ENCODE measurements around the gene DHRS4.
A peak's percentile ranks its signal among the peaks of the same experiment; 100 is the strongest.

DHRS4 gene

DNA sequence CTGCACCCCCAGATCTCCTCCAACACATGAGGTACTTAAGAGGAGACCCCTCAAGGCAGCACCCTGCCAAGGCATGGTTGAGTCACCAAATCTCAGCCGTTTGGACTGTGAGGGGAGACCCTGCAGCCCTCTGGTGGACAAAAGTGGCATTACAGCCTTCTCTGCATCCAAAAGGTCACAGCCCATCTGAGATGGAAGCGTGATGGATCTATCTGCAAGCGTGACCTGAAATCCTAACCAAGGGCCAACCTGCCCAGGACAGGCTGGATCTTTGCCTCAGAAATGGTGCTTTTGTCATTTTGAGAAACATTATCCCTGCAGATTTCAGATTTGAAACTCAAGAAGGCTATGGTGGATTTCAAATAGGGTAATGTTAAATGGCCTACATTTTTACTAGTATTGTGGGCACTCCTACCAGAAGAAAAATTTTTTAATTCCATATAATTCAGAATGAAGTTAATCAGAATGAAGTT is 23.7 kb upstream of the DHRS4 start:
- peak; percentile 57 to 71 (median 59) for DNase-seq
- Histone ChIP-seq H3K4me1 (ENCODE audit: control insufficient read depth, insufficient read depth, low read length, poor library complexity, severe bottlenecking) (no peaks in the 10 kb centered on the region), H3K36me3 (ENCODE audit: control insufficient read depth, insufficient read depth, low read length) (no peaks in the 10 kb centered on the region), H3K27me3 (replicated peaks; ENCODE audit: control insufficient read depth, insufficient read depth, low read length, poor library complexity, severe bottlenecking) (no peaks in the 10 kb centered on the region), H3K9me3 (ENCODE audit: control insufficient read depth, low read length) (no peaks in the 10 kb centered on the region), H3K27ac (ENCODE audit: insufficient read depth, low read length, poor library complexity, severe bottlenecking) (no peak overlapping the region), H3K4me3 (ENCODE audit: insufficient read depth, low read depth, low read length, poor library complexity, severe bottlenecking) (no peak overlapping the region)

DNA sequence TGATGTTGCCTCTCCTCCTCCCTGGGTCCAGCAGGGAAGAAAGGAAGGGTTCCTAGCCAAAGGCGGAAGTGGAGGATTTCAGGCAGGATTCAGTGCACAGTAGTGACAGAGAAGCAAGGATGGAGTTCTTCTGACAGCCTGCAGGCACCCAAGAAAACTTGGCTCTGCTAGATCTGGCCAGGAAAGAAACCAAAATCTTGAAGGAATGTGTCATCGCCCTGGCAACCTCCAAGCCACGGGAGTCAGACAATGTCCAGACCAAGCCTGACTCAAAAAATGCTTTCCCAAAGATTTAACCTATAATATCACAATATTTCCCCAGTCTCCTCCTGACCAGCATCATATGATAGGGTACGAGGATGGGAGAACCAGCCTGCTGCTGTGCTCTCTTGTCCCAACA is 22.8 kb upstream of the DHRS4 start:
- Histone ChIP-seq H3K4me1 (ENCODE audit: control insufficient read depth, insufficient read depth, low read length, poor library complexity, severe bottlenecking) (no peaks in the 10 kb centered on the region), H3K9me3 (ENCODE audit: control insufficient read depth, low read length) (no peaks in the 10 kb centered on the region), H3K4me3 (ENCODE audit: insufficient read depth, low read depth, low read length, poor library complexity, severe bottlenecking) (no peak overlapping the region), H3K36me3 (ENCODE audit: control insufficient read depth, insufficient read depth, low read length) (no peaks in the 10 kb centered on the region), H3K27me3 (replicated peaks; ENCODE audit: control insufficient read depth, insufficient read depth, low read length, poor library complexity, severe bottlenecking) (no peaks in the 10 kb centered on the region), H3K27ac (ENCODE audit: insufficient read depth, low read length, poor library complexity, severe bottlenecking) (no peak overlapping the region)
- DNase-seq = no peak

DNA sequence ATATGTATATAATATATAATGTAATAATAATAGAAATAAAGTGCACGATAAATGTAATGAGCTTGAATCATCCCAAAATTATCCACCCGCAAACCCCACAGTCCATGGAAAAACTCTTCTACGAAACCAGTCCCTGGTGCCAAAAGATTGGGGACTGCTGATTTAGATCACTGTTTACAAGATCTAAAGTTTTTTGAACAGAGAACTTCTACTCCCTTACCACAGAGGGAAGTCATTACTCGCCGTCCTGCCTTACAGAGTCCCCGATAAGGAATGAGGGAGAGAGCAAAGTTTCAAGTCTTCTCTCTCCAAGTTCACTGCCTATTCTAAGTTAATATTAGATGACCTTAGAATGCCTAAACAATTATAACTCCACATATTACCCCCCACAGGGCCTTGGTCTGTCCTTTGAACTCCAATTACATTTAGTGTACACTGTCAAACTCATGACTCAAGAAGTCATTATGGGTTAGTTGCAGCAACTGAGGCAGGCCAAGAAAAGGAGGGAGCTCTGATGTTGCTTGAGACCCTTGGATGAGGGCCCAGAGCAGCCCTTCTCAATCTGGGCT is 21.8 kb upstream of the DHRS4 start:
- no peak overlapping the region for H3K4me3 ChIP-seq (ENCODE audit: insufficient read depth, low read depth, low read length, poor library complexity, severe bottlenecking)
- H3K36me3 ChIP-seq (ENCODE audit: control insufficient read depth, insufficient read depth, low read length) = no peaks in the 10 kb centered on the region
- H3K9me3 ChIP-seq (ENCODE audit: control insufficient read depth, low read length) = no peaks in the 10 kb centered on the region
- H3K27me3 ChIP-seq (replicated peaks; ENCODE audit: control insufficient read depth, insufficient read depth, low read length, poor library complexity, severe bottlenecking) = no peaks in the 10 kb centered on the region
- no peak overlapping the region for H3K27ac ChIP-seq (ENCODE audit: insufficient read depth, low read length, poor library complexity, severe bottlenecking)
- no peak for DNase-seq
- no peaks in the 10 kb centered on the region for H3K4me1 ChIP-seq (ENCODE audit: control insufficient read depth, insufficient read depth, low read length, poor library complexity, severe bottlenecking)

DNA sequence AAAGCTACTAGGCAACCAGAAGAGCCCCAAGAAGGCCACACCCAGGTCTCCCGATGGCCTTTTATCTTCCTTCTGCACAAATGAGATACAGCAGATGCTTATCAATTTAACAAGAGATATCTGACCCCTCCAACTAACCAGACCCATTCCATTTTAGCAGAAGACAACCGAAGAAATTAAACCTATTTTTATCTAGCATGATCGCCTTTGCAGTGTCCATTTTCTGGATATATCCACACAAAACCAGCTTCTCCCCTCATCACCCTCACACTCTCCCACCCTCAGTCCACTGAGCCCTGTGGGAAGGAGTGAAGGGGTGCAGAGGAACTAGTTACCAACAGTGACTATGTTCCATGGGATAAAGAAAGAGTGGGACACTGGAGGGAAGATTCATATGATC is 20.9 kb upstream of the DHRS4 start:
- H3K4me1 ChIP-seq (ENCODE audit: control insufficient read depth, insufficient read depth, low read length, poor library complexity, severe bottlenecking) = no peaks in the 10 kb centered on the region
- no peak for DNase-seq
- no peaks in the 10 kb centered on the region for H3K27me3 ChIP-seq (replicated peaks; ENCODE audit: control insufficient read depth, insufficient read depth, low read length, poor library complexity, severe bottlenecking)
- no peaks in the 10 kb centered on the region for H3K36me3 ChIP-seq (ENCODE audit: control insufficient read depth, insufficient read depth, low read length)
- no peaks in the 10 kb centered on the region for H3K9me3 ChIP-seq (ENCODE audit: control insufficient read depth, low read length)
- H3K4me3 ChIP-seq (ENCODE audit: insufficient read depth, low read depth, low read length, poor library complexity, severe bottlenecking) = no peak overlapping the region
- no peak overlapping the region for H3K27ac ChIP-seq (ENCODE audit: insufficient read depth, low read length, poor library complexity, severe bottlenecking)

DNA sequence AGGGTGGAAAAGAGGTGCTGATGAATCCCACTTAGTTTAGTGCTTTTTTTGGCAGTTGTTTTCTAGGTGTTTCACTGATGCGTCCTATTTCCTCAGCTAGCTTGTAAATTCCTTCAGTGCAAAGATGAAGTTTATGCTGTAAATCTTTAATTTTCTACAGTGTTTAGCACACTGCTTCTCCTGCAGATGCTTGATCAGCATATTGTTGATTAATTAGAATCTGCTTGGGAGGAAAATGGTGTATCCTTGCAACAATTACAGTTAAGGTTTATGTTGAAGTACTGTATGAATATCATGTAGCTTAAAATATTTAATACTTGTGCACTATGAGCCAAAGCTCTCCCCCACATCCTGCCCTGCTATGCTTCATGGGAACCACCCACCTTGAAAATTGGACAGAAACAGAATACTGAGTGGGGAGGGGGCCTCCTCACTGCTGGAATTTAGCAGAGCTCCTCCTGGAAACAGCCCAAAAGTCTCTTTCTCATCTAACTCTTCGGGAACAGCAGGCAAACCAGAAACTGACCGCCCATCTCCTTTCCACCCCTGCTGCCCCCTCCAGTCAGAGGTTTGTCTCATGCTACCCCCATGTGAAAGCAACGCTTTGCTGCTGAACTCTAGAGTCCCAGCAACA is 20.3 kb upstream of the DHRS4 start:
- H3K4me1 ChIP-seq (ENCODE audit: control insufficient read depth, insufficient read depth, low read length, poor library complexity, severe bottlenecking) = no peaks in the 10 kb centered on the region
- no peaks in the 10 kb centered on the region for H3K27me3 ChIP-seq (replicated peaks; ENCODE audit: control insufficient read depth, insufficient read depth, low read length, poor library complexity, severe bottlenecking)
- no peak for DNase-seq
- no peak overlapping the region for H3K27ac ChIP-seq (ENCODE audit: insufficient read depth, low read length, poor library complexity, severe bottlenecking)
- no peak overlapping the region for H3K4me3 ChIP-seq (ENCODE audit: insufficient read depth, low read depth, low read length, poor library complexity, severe bottlenecking)
- H3K9me3 ChIP-seq (ENCODE audit: control insufficient read depth, low read length) = no peaks in the 10 kb centered on the region
- no peaks in the 10 kb centered on the region for H3K36me3 ChIP-seq (ENCODE audit: control insufficient read depth, insufficient read depth, low read length)

DNA sequence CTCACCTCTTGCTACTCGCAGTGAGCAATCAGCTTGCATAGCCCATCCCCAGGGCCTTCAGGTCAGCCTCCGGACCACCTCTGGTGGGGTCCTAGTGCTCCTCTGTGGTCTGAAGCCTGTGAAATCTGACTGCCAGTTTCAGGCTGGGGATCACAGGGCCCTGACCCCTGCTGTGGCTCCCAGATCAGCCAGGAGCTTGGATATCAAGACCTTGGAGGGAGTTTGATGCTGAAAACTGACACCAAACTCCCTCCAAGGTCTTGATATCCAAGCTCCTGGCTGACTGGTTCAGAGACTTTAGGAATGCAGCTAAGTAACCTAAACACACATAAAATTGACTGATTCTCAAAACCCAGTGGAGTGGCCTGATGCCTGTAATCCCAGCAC is 19.8 kb upstream of the DHRS4 start:
- H3K27ac ChIP-seq (ENCODE audit: insufficient read depth, low read length, poor library complexity, severe bottlenecking) = no peak overlapping the region
- no peaks in the 10 kb centered on the region for H3K9me3 ChIP-seq (ENCODE audit: control insufficient read depth, low read length)
- H3K4me3 ChIP-seq (ENCODE audit: insufficient read depth, low read depth, low read length, poor library complexity, severe bottlenecking) = no peak overlapping the region
- H3K4me1 ChIP-seq (ENCODE audit: control insufficient read depth, insufficient read depth, low read length, poor library complexity, severe bottlenecking) = no peaks in the 10 kb centered on the region
- DNase-seq = no peak
- no peaks in the 10 kb centered on the region for H3K27me3 ChIP-seq (replicated peaks; ENCODE audit: control insufficient read depth, insufficient read depth, low read length, poor library complexity, severe bottlenecking)
- no peaks in the 10 kb centered on the region for H3K36me3 ChIP-seq (ENCODE audit: control insufficient read depth, insufficient read depth, low read length)

DNA sequence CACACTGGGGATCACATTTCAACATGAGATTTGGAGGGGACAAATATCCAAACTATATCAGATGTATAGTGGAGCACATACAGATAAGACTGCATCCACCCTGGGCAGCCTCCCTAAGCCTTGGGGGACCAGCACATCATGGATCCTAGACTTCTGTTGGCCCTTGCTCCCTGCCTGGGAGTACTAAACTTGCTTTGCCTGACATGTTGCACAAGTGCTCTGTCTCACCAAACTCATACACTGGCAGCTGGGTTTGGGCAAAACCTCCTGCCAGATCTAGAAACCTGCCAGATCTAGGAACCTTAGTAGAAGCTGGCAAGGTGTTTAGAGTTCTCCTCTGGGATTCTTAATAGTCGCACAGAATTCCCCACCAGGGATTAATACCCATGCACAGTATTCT is 18.4 kb upstream of the DHRS4 start:
- no peak for DNase-seq
- Histone ChIP-seq H3K27ac (ENCODE audit: insufficient read depth, low read length, poor library complexity, severe bottlenecking) (no peak overlapping the region), H3K4me3 (ENCODE audit: insufficient read depth, low read depth, low read length, poor library complexity, severe bottlenecking) (no peak overlapping the region), H3K36me3 (ENCODE audit: control insufficient read depth, insufficient read depth, low read length) (no peaks in the 10 kb centered on the region), H3K27me3 (replicated peaks; ENCODE audit: control insufficient read depth, insufficient read depth, low read length, poor library complexity, severe bottlenecking) (no peaks in the 10 kb centered on the region), H3K4me1 (ENCODE audit: control insufficient read depth, insufficient read depth, low read length, poor library complexity, severe bottlenecking) (no peaks in the 10 kb centered on the region), H3K9me3 (ENCODE audit: control insufficient read depth, low read length) (no peaks in the 10 kb centered on the region)

DNA sequence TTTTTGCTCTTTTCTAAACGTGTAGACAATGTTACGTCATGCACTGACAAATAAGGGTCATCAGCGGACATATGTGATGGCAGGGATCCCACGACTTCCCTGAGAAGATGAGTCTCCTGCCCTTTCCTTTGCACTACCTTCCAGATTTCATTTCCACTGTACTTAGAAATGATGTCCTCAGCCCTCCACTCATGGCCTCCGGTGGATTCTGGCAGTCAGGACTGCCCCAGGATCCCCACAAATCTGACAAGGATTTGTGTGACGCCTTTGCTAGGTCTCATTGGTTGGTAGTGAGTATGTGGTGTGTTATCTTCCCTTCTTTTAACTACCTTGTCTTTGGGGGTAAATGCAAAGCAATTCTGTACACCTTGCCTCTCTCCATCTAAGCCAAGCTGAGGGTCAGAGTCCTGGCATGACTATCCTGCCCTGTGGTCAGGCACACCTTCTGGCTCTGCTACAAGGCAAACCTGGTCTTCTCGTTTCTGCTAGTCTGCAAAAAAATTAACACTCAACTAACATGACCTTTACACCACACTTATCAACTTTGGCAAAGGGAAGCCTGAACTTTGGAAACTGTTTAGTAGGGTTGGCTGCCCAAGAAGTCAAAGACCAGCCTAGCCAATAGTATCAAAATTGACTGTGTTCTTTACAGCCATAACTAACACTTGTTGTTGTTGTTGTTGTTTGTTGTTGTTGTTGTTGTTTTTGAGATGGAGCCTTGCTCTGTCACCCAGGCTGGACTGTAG is 17.3 kb upstream of the DHRS4 start:
- Histone ChIP-seq H3K27me3 (replicated peaks; ENCODE audit: control insufficient read depth, insufficient read depth, low read length, poor library complexity, severe bottlenecking) (no peaks in the 10 kb centered on the region), H3K4me1 (ENCODE audit: control insufficient read depth, insufficient read depth, low read length, poor library complexity, severe bottlenecking) (no peaks in the 10 kb centered on the region), H3K4me3 (ENCODE audit: insufficient read depth, low read depth, low read length, poor library complexity, severe bottlenecking) (no peak overlapping the region), H3K9me3 (ENCODE audit: control insufficient read depth, low read length) (no peaks in the 10 kb centered on the region), H3K36me3 (ENCODE audit: control insufficient read depth, insufficient read depth, low read length) (no peaks in the 10 kb centered on the region), H3K27ac (ENCODE audit: insufficient read depth, low read length, poor library complexity, severe bottlenecking) (no peak overlapping the region)
- no peak for DNase-seq

DNA sequence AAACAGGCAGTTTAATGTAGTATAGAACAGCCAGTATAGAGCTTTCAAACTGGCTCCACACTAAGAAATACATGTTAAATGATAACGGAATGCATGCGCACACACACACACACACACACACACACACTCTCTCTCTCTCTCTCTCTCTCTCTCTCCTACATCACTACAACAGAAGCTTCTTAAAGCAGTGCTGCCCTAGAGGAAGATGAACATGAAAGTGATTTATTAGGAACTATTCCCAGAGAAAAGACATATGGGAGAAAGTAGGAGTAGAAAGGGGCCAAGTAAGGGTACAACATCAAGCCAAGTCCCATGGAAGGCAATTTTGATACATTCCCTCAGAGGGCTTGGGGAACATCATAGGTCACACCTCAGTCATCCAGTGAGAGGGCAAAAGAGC is 16.4 kb upstream of the DHRS4 start:
- H3K4me1 ChIP-seq (ENCODE audit: control insufficient read depth, insufficient read depth, low read length, poor library complexity, severe bottlenecking) = no peaks in the 10 kb centered on the region
- no peak overlapping the region for H3K27ac ChIP-seq (ENCODE audit: insufficient read depth, low read length, poor library complexity, severe bottlenecking)
- no peak for DNase-seq
- no peaks in the 10 kb centered on the region for H3K9me3 ChIP-seq (ENCODE audit: control insufficient read depth, low read length)
- no peaks in the 10 kb centered on the region for H3K27me3 ChIP-seq (replicated peaks; ENCODE audit: control insufficient read depth, insufficient read depth, low read length, poor library complexity, severe bottlenecking)
- H3K36me3 ChIP-seq (ENCODE audit: control insufficient read depth, insufficient read depth, low read length) = no peaks in the 10 kb centered on the region
- no peak overlapping the region for H3K4me3 ChIP-seq (ENCODE audit: insufficient read depth, low read depth, low read length, poor library complexity, severe bottlenecking)

DNA sequence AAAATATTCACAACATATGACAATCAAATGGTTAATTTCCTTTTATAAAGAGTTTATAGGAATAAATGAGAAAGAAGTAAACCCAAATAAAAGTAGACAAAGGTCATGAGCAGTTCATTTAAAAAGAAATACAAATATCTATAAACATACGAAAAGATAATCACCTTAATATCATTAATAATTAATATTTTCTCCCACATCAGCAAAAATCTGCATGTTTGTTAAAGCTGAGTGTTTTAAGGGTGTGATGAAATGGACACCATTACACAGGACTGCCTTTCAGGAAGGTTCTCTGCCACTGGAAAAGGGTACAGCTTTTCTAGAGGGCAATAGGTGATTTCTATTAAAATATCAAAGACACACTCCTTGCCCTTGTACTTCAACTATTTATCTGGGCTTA is 14.7 kb upstream of the DHRS4 start:
- H3K27ac ChIP-seq (ENCODE audit: insufficient read depth, low read length, poor library complexity, severe bottlenecking) = no peak overlapping the region
- H3K36me3 ChIP-seq (ENCODE audit: control insufficient read depth, insufficient read depth, low read length) = no peaks in the 10 kb centered on the region
- no peaks in the 10 kb centered on the region for H3K4me1 ChIP-seq (ENCODE audit: control insufficient read depth, insufficient read depth, low read length, poor library complexity, severe bottlenecking)
- no peak for DNase-seq
- H3K27me3 ChIP-seq (replicated peaks; ENCODE audit: control insufficient read depth, insufficient read depth, low read length, poor library complexity, severe bottlenecking) = no peaks in the 10 kb centered on the region
- H3K9me3 ChIP-seq (ENCODE audit: control insufficient read depth, low read length) = no peaks in the 10 kb centered on the region
- H3K4me3 ChIP-seq (ENCODE audit: insufficient read depth, low read depth, low read length, poor library complexity, severe bottlenecking) = no peak overlapping the region
